ENCODE results near the gene GNAQ. TPM values are rescaled to one million over a fixed set of nuclear protein-coding genes. Genes with fewer than 3 reads are reported as not detected.

GNAQ gene
- total and polyA plus RNA-seq, 2 of the 13 experiments (the other 11 are each of a cell fraction or from before 2014, with no cell fraction given), result 16.5 to 17.7 TPM

GRCh38 chr9:77851882-77852595, 179.6 kb downstream of the GNAQ start (continued):
- TF ChIP-seq, protein P1, sequence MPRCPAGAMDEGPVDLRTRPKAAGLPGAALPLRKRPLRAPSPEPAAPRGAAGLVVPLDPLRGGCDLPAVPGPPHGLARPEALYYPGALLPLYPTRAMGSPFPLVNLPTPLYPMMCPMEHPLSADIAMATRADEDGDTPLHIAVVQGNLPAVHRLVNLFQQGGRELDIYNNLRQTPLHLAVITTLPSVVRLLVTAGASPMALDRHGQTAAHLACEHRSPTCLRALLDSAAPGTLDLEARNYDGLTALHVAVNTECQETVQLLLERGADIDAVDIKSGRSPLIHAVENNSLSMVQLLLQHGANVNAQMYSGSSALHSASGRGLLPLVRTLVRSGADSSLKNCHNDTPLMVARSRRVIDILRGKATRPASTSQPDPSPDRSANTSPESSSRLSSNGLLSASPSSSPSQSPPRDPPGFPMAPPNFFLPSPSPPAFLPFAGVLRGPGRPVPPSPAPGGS (CRISPR knock-in tag; IDR thresholded peaks at IDR 0.05), result no peak
- TF ChIP-seq SIN3A (IDR thresholded peaks at IDR 0.05; ENCODE audit: borderline replicate concordance, low read depth, low read length) (no peak), ELF3 (CRISPR knock-in tag; IDR thresholded peaks at IDR 0.05) (no peak), ISL2 (CRISPR knock-in tag; IDR thresholded peaks at IDR 0.05) (0 out of 2 replicates have a peak, but pooled peaks have one; percentile 17), CCAR2 (optimal IDR thresholded peaks at IDR 0.05; ENCODE audit: low read depth, low read length) (no peak), ZSCAN29 (CRISPR knock-in tag; conservative IDR thresholded peaks at IDR 0.05) (no peak), ZKSCAN8 (CRISPR knock-in tag; IDR thresholded peaks at IDR 0.05; ENCODE audit: borderline replicate concordance) (no peak), BRCA1 (CRISPR knock-in tag; IDR thresholded peaks at IDR 0.05) (no peak), ZBTB42 (CRISPR knock-in tag; IDR thresholded peaks at IDR 0.05) (no peak), ZNF546 (CRISPR knock-in tag; conservative IDR thresholded peaks at IDR 0.05) (no peak), ZNF609 (CRISPR knock-in tag; IDR thresholded peaks at IDR 0.05; ENCODE audit: borderline replicate concordance) (peak; percentile 81), ZNF292 (CRISPR knock-in tag; IDR thresholded peaks at IDR 0.05; ENCODE audit: borderline replicate concordance, low read depth) (no peak)
- TF ChIP-seq, protein P2, sequence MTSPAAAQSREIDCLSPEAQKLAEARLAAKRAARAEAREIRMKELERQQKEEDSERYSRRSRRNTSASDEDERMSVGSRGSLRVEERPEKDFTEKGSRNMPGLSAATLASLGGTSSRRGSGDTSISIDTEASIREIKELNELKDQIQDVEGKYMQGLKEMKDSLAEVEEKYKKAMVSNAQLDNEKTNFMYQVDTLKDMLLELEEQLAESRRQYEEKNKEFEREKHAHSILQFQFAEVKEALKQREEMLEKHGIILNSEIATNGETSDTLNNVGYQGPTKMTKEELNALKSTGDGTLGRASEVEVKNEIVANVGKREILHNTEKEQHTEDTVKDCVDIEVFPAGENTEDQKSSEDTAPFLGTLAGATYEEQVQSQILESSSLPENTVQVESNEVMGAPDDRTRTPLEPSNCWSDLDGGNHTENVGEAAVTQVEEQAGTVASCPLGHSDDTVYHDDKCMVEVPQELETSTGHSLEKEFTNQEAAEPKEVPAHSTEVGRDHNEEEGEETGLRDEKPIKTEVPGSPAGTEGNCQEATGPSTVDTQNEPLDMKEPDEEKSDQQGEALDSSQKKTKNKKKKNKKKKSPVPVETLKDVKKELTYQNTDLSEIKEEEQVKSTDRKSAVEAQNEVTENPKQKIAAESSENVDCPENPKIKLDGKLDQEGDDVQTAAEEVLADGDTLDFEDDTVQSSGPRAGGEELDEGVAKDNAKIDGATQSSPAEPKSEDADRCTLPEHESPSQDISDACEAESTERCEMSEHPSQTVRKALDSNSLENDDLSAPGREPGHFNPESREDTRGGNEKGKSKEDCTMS (CRISPR knock-in tag; conservative IDR thresholded peaks at IDR 0.05), result no peak
- TF ChIP-seq, protein P3, sequence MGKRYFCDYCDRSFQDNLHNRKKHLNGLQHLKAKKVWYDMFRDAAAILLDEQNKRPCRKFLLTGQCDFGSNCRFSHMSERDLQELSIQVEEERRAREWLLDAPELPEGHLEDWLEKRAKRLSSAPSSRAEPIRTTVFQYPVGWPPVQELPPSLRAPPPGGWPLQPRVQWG (CRISPR knock-in tag; IDR thresholded peaks at IDR 0.05; ENCODE audit: borderline replicate concordance, low read depth), result no peak

Measured in HepG2 (cell line).